ENCODE data around the gene ARID5B.

ARID5B gene

GRCh38 chr10:62083412-62084267 is 182.1 kb downstream of the ARID5B start:
- H3K79me2 ChIP-seq (ENCODE audit: insufficient read depth, low read length) = peaks cover 38% of the 10 kb centered on the region
- no peaks in the 10 kb centered on the region for H3K27me3 ChIP-seq (ENCODE audit: insufficient read depth, low read length, poor library complexity, severe bottlenecking)
- H3K9me3 ChIP-seq (ENCODE audit: insufficient read depth, low read depth, low read length) = no peaks in the 10 kb centered on the region
- no peaks in the 10 kb centered on the region for H4K20me1 ChIP-seq (ENCODE audit: insufficient read depth, low read length, poor library complexity, severe bottlenecking)
- H3K9ac ChIP-seq (ENCODE audit: low read depth, low read length, poor library complexity, severe bottlenecking) = peak overlapping the region; percentile 77
- no peak overlapping the region for H2AFZ ChIP-seq (ENCODE audit: low read length)
- H3K36me3 ChIP-seq (ENCODE audit: insufficient read depth, low read length) = peaks cover 47% of the 10 kb centered on the region
- peak overlapping the region; percentile 85 for H3K4me2 ChIP-seq (ENCODE audit: low read depth, low read length, poor library complexity, severe bottlenecking)
- H3K9me2 ChIP-seq (replicated peaks; ENCODE audit: low read depth, low read length) = no peaks in the 10 kb centered on the region
- TF ChIP-seq CTCF (conservative IDR thresholded peaks at IDR 0.05; ENCODE audit: low read length) = no peak
- TF ChIP-seq EZH2phosphoT487 (IDR thresholded peaks at IDR 0.05; ENCODE audit: borderline replicate concordance) = no peak
- H3K4me1 ChIP-seq (ENCODE audit: insufficient read depth, low read length, poor library complexity, severe bottlenecking) = peaks cover 58% of the 10 kb centered on the region
- H3K4me3 ChIP-seq (ENCODE audit: low read length, poor library complexity, severe bottlenecking) = peak overlapping the region; percentile 68
- peaks cover 26% of the 10 kb centered on the region for H3F3A ChIP-seq (ENCODE audit: low read depth)

GRCh38 chr10:62084451-62084850 is 183.0 kb downstream of the ARID5B start:
- Histone ChIP-seq H3F3A (ENCODE audit: low read depth) (peaks cover 26% of the 10 kb centered on the region), H3K9me3 (ENCODE audit: insufficient read depth, low read depth, low read length) (no peaks in the 10 kb centered on the region), H3K9ac (ENCODE audit: low read depth, low read length, poor library complexity, severe bottlenecking) (peak overlapping the region; percentile 77), H3K27me3 (ENCODE audit: insufficient read depth, low read length, poor library complexity, severe bottlenecking) (no peaks in the 10 kb centered on the region), H3K79me2 (ENCODE audit: insufficient read depth, low read length) (peaks cover 31% of the 10 kb centered on the region), H2AFZ (ENCODE audit: low read length) (no peak overlapping the region), H3K4me3 (ENCODE audit: low read length, poor library complexity, severe bottlenecking) (peak overlapping the region; percentile 68), H3K4me1 (ENCODE audit: insufficient read depth, low read length, poor library complexity, severe bottlenecking) (peaks cover 57% of the 10 kb centered on the region), H3K4me2 (ENCODE audit: low read depth, low read length, poor library complexity, severe bottlenecking) (peak overlapping the region; percentile 85), H3K9me2 (replicated peaks; ENCODE audit: low read depth, low read length) (no peaks in the 10 kb centered on the region), H3K36me3 (ENCODE audit: insufficient read depth, low read length) (peaks cover 49% of the 10 kb centered on the region), H4K20me1 (ENCODE audit: insufficient read depth, low read length, poor library complexity, severe bottlenecking) (no peaks in the 10 kb centered on the region)
- TF ChIP-seq CTCF (conservative IDR thresholded peaks at IDR 0.05; ENCODE audit: low read length) (no peak), EZH2phosphoT487 (IDR thresholded peaks at IDR 0.05; ENCODE audit: borderline replicate concordance) (no peak)

GRCh38 chr10:62085404-62085803 is 183.9 kb downstream of the ARID5B start:
- no peaks in the 10 kb centered on the region for H3K9me3 ChIP-seq (ENCODE audit: insufficient read depth, low read depth, low read length)
- no peak overlapping the region for H3K9ac ChIP-seq (ENCODE audit: low read depth, low read length, poor library complexity, severe bottlenecking)
- no peak overlapping the region for H2AFZ ChIP-seq (ENCODE audit: low read length)
- H3K27me3 ChIP-seq (ENCODE audit: insufficient read depth, low read length, poor library complexity, severe bottlenecking) = no peaks in the 10 kb centered on the region
- no peak overlapping the region for H3K4me2 ChIP-seq (ENCODE audit: low read depth, low read length, poor library complexity, severe bottlenecking)
- H3K4me3 ChIP-seq (ENCODE audit: low read length, poor library complexity, severe bottlenecking) = no peak overlapping the region
- no peaks in the 10 kb centered on the region for H4K20me1 ChIP-seq (ENCODE audit: insufficient read depth, low read length, poor library complexity, severe bottlenecking)
- peaks cover 47% of the 10 kb centered on the region for H3K4me1 ChIP-seq (ENCODE audit: insufficient read depth, low read length, poor library complexity, severe bottlenecking)
- H3F3A ChIP-seq (ENCODE audit: low read depth) = peaks cover 26% of the 10 kb centered on the region
- peaks cover 51% of the 10 kb centered on the region for H3K36me3 ChIP-seq (ENCODE audit: insufficient read depth, low read length)
- H3K9me2 ChIP-seq (replicated peaks; ENCODE audit: low read depth, low read length) = no peaks in the 10 kb centered on the region
- TF ChIP-seq EZH2phosphoT487 (IDR thresholded peaks at IDR 0.05; ENCODE audit: borderline replicate concordance) = no peak
- TF ChIP-seq CTCF (conservative IDR thresholded peaks at IDR 0.05; ENCODE audit: low read length) = no peak
- peaks cover 21% of the 10 kb centered on the region for H3K79me2 ChIP-seq (ENCODE audit: insufficient read depth, low read length)
